ENCODE measurements around the gene PSD4.

PSD4 gene

DNA sequence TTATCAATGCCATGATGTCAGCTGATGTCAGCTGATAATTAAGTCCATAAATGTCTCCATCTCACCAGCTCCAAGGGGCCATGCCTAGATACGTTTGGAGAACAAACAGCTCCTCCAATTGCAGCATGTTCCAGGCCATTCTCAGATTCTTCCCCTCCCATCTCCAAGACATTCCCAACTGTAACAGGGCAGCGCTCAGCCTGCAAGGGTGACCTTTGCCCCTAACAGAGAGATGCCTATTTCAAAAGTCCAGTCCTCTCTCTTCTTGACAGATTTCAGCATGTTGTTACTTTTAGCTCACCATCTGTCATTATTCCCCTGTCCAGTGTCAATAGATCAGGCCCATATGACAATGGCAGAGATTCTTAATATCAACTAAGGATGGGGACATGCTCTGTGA, 9.9 kb downstream of the PSD4 start:
- Histone ChIP-seq H3K4me3 (ENCODE audit: low read depth, low read length) (no peak overlapping the region), H3K9me3 (ENCODE audit: severe bottlenecking) (no peaks in the 10 kb centered on the region), H3K27ac (no peak overlapping the region), H3K27me3 (ENCODE audit: insufficient read depth, low read depth, severe bottlenecking) (no peaks in the 10 kb centered on the region), H3K36me3 (no peaks in the 10 kb centered on the region)
- TF ChIP-seq CTCF (IDR thresholded peaks at IDR 0.05; ENCODE audit: low read depth, low read length), result no peak
- DNase-seq, result no peak

GRCh38 chr2:113184531-113185230, 10.9 kb downstream of the PSD4 start:
- TF ChIP-seq CTCF (IDR thresholded peaks at IDR 0.05; ENCODE audit: low read depth, low read length), result no peak
- H3K36me3 ChIP-seq, result no peaks in the 10 kb centered on the region
- no peak overlapping the region for H3K4me3 ChIP-seq (ENCODE audit: low read depth, low read length)
- no peak for DNase-seq
- H3K27ac ChIP-seq, result no peak overlapping the region
- no peaks in the 10 kb centered on the region for H3K9me3 ChIP-seq (ENCODE audit: severe bottlenecking)
- no peaks in the 10 kb centered on the region for H3K27me3 ChIP-seq (ENCODE audit: insufficient read depth, low read depth, severe bottlenecking)

GRCh38 chr2:113185664-113186432, 12.1 kb downstream of the PSD4 start:
- H3K27me3 ChIP-seq (ENCODE audit: insufficient read depth, low read depth, severe bottlenecking), result no peaks in the 10 kb centered on the region
- DNase-seq, result no peak
- H3K36me3 ChIP-seq, result no peaks in the 10 kb centered on the region
- H3K9me3 ChIP-seq (ENCODE audit: severe bottlenecking), result no peaks in the 10 kb centered on the region
- no peak overlapping the region for H3K4me3 ChIP-seq (ENCODE audit: low read depth, low read length)
- H3K27ac ChIP-seq, result no peak overlapping the region
- no peak for TF ChIP-seq CTCF (IDR thresholded peaks at IDR 0.05; ENCODE audit: low read depth, low read length)

GRCh38 chr2:113186433-113186796, 12.6 kb downstream of the PSD4 start:
- Histone ChIP-seq H3K4me3 (ENCODE audit: low read depth, low read length) (no peak overlapping the region), H3K27me3 (ENCODE audit: insufficient read depth, low read depth, severe bottlenecking) (no peaks in the 10 kb centered on the region), H3K27ac (no peak overlapping the region), H3K9me3 (ENCODE audit: severe bottlenecking) (no peaks in the 10 kb centered on the region), H3K36me3 (no peaks in the 10 kb centered on the region)
- no peak for DNase-seq
- no peak for TF ChIP-seq CTCF (IDR thresholded peaks at IDR 0.05; ENCODE audit: low read depth, low read length)

DNA sequence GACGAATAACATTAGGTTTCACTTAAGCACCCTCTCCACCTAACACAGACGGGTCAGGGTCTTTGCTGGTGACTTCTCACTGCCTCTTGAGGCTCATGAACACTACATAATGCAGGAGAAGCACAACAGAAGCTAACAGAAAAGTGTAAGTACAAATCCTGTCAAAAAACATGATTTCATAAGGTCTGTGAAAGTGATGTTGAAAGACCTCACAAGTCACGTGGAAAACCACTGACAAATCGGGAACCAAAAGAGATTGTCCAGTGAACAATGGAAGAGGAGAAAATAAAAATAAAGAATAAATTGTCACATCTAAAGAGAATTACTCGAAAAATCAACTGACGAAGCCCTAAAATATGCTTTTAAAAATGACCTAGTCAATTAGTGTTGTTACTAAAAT, 14.0 kb downstream of the PSD4 start:
- TF ChIP-seq CTCF (IDR thresholded peaks at IDR 0.05; ENCODE audit: low read depth, low read length), result no peak
- Histone ChIP-seq H3K36me3 (no peaks in the 10 kb centered on the region), H3K4me3 (ENCODE audit: low read depth, low read length) (no peak overlapping the region), H3K27me3 (ENCODE audit: insufficient read depth, low read depth, severe bottlenecking) (no peaks in the 10 kb centered on the region), H3K9me3 (ENCODE audit: severe bottlenecking) (no peaks in the 10 kb centered on the region), H3K27ac (no peak overlapping the region)
- DNase-seq, result no peak
